DMS153 treated with DMSO at 0.1 percent for 48 hours (cell line): ENCODE results near the gene LTBP1.
A peak's percentile ranks its signal among the peaks of the same experiment; 100 is the strongest.
"Not testable (repeated sequence)": the region's sequence is repeated elsewhere in the genome, so short reads cannot be mapped to it uniquely, and the experiment has no call there.

Experiments used
- DNase-seq: peaks from one replicate; lab custom pipeline; 2025; ENCODE audit not compliant: unreplicated experiment; lab: John Stamatoyannopoulos, UW

LTBP1 gene, protein sequence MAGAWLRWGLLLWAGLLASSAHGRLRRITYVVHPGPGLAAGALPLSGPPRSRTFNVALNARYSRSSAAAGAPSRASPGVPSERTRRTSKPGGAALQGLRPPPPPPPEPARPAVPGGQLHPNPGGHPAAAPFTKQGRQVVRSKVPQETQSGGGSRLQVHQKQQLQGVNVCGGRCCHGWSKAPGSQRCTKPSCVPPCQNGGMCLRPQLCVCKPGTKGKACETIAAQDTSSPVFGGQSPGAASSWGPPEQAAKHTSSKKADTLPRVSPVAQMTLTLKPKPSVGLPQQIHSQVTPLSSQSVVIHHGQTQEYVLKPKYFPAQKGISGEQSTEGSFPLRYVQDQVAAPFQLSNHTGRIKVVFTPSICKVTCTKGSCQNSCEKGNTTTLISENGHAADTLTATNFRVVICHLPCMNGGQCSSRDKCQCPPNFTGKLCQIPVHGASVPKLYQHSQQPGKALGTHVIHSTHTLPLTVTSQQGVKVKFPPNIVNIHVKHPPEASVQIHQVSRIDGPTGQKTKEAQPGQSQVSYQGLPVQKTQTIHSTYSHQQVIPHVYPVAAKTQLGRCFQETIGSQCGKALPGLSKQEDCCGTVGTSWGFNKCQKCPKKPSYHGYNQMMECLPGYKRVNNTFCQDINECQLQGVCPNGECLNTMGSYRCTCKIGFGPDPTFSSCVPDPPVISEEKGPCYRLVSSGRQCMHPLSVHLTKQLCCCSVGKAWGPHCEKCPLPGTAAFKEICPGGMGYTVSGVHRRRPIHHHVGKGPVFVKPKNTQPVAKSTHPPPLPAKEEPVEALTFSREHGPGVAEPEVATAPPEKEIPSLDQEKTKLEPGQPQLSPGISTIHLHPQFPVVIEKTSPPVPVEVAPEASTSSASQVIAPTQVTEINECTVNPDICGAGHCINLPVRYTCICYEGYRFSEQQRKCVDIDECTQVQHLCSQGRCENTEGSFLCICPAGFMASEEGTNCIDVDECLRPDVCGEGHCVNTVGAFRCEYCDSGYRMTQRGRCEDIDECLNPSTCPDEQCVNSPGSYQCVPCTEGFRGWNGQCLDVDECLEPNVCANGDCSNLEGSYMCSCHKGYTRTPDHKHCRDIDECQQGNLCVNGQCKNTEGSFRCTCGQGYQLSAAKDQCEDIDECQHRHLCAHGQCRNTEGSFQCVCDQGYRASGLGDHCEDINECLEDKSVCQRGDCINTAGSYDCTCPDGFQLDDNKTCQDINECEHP (N-terminal part only)

DNA sequence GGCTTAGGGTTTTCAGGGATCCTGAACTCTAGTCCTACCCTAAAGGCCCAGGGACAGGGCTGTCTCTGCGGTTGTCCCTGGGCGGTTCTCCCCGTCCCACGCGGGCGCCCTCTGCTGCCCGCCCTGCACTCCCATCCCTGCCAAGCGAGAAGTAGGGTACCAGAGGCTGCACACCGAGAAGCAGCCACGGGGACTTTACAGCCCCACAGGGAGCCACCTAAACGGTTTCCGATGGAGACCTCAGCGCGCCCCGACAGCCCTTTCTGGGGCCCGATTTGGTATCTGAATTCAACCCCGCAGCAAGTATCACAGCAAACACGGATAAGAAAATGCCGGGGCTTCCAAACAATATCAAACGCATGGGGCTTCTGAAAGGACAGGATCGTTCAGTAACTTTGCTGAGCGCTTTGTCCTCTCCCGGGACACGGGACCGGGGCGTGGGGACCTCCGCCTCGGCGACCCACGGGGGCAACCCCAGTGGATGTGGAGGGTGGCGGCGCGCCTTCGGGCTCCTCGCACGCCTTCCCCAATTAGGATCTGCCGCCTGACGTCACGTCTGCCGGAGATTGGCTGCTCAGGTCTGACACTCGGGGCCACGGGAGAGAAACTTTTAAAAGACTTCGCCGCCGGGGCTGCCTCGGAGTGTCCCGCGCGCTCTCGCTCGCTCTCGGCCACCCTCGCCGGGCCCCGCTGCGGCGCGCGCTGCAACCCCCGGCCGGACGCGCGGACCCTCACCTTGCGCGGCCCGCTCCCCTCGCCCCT, at the start of gene LTBP1:
TSS of gene LTBP1 (plus strand) at position 640 of the 762 bp plus-strand sequence. CDS start 372 bp downstream, outside the sequence.
- peak; percentile 4 for DNase-seq

DNA sequence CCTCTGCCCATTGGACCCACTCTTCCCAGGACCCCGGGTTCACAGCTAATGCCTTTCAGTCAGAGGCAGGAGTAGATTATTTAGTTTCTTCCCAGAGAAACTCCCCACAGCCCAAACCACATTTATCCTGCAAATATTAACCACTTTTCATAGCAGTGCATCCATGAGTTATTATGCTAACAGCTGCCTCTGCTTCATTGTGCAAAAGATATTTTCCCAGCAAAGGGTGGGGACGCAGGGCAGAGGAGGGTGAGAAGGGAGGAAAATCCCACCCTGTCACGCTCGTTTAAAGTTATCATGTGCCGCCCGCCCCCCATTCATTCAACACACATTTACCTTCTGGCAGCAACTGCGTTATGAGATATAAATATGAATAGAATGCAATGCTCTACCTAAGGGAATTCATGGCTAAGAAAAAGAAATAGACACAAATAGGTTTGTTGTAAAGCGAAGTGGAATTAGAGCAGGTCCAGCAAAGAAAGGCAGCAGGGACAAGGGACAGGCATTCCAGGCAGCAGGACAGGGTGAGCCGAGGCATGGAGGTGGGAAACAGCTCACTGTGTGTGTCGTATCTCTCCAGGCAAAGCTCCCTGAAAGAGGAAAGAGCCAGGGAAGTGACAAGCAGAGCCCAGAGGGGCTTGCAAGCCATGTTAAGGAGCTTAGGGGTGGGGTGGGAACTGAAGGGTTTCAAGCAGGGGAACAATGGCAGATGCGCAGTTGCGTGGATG, 46.3 kb upstream of the LTBP1 start:
- no peak for DNase-seq

DNA sequence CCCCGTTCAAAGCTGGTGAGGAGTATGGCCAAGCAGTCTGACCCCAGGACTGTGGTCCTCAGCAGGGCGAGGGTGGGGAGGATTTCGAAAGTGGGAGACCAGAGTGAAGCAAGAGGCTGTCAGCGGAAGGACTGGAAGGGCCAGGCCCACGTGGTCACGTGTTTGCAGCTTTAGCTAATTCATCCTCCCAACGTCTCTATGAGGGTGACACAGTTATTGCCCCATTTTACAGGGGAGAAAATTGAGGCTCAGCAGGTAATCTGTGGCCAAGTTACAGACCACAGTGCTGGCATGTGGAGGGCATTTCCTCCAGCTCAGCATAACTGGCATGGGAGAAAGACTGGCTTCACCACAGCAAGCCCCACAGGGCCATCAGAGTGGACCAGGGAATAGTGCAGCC, 45.4 kb upstream of the LTBP1 start:
- no peak for DNase-seq

DNA sequence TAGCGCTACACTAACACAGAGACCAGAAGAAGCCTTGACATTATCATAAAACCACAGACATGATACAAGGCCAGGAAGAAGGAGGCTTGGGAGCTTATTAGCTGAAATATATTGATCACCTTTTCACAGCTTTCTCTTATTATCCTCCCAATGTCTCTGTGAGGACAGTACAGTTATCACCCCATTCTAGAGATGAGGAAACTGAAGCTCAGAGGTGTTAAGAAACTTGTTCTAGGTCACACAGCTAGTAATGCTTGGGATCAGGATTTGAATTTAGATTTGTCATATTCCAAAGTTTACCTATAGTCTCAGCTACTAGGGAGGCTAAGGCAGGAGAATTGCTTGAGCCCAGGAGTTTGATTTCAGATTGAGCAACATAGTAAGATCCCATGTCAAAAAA, 44.6 kb upstream of the LTBP1 start:
- no peak for DNase-seq

DNA sequence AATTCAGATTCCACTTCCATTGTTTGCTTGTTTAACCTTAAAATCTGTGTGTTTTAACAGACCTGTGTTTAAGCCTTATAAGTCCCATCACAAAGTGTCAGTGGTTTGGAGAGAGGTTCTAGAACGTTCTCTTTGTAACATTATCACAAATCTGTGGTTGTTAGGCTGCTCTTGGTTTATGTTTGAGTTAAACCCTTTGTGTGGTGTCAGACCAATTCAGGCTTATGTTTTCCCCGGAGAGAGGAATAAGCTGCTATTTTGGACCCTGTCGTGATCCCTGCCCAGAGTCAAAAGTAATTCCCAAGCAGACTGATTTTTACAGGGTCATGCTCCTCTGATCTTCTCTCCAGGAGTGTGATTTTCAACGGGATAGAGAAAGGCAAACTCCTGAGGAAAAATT, 43.8 kb upstream of the LTBP1 start:
- DNase-seq = no peak

DNA sequence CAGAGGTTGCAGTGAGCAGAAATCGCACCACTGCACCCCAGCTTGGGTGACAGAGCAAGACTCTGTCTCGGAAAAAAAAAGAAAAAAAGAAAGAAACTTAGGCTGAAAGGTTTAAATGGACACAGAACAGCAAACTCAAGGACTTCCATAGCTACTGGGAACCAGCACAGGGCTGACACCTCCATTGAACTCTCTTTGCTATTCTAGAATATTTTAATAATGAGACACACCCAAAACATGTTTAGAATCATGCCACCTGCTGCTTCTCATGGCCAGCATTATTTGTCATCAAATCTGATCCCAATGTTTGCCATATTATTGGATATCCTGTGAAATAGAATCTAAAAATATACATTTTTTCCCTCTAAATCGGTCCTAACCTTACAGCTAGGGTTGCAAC, 42.7 kb upstream of the LTBP1 start:
- no peak for DNase-seq

DNA sequence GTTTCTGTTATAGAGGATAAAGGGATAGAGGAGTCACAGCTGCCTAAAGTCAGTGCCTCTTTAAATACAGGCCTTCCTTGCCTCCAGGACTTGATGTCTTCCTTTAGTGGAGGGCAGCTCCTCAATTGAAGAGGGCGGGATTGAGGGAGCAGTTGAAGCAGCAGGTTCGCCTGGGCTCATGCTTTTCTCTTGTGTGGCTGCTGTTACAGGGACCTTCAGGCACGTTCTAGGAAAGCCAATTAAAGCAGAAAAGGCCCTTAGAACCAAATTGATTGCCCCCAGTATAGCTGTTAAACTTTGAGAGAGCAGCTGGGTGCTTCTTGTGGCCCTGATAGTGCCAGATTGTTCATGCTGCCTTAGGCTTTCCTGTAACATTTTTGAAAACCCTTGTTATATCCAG, 42.0 kb upstream of the LTBP1 start:
- DNase-seq = no peak

DNA sequence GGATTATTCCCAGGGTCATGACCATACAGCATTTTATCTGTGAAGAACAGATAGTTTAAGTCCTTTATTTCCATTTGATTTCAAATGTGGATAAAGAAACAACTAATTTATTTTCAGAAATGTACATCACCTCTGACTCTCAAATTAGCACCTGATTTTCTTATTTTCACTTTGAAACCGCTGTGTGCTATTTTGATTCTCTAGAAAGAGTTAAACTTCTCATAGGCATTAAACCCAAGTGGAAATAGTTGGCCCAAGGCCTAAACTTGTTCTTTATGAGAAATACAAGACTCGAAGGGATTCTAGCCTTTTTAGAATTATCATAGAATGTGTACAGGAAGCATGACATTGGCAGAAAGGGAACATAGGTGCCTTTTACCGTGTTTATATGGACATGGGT, 41.5 kb upstream of the LTBP1 start:
- no peak for DNase-seq

DNA sequence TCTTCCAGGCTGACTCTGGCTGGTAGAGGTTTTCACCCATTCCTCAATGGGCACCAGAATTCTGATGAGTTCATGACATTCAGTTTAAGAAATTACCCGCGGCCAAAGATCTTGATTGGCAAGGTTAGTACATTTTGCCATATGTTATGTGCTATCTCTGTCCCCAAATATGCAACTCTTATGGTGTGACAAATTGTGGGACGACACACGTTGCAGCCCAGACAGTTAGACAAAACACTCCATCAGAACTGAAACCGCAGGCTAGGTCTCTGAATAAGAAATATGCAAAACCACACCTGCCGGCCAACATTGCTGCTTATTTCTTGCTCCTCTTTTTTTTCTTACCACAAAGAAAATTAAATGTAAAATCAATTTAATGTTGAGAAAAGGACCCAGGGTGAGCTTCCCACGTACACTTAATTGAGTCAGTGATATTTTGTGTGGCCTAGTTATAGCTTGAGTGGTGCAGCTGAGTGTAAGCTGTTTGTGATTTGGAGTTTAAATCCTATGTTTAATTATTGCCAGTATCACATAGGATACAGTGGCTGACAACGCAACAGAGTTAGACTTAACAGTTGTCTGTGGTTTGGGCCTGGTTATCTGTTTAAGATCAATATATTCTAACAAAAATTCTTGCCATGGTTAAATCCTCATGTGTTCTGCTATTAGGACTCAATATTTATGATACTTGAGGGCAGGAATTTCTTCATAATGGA, 35.7 kb upstream of the LTBP1 start:
- no peak for DNase-seq

DNA sequence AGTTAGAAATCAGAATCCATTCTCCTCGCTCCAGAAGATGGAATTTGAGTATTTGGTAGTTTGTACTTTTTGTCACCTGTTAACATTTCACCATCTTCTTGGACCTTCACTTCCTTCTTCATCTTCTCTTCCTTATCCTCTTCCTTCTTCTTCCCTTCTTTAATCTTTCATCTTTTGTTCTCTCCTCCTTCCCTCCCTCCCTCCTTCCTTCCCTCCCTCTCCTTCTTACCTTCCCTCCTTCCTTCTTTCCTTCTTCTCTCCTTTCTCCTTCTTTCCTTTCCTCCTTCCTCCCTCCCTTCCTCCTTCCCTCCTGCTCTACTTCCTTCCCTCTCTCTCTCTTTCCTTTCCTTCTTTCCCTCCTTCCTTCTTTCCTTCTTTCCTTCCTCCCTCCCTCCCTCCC, 31.1 kb upstream of the LTBP1 start:
- no peak for DNase-seq

DNA sequence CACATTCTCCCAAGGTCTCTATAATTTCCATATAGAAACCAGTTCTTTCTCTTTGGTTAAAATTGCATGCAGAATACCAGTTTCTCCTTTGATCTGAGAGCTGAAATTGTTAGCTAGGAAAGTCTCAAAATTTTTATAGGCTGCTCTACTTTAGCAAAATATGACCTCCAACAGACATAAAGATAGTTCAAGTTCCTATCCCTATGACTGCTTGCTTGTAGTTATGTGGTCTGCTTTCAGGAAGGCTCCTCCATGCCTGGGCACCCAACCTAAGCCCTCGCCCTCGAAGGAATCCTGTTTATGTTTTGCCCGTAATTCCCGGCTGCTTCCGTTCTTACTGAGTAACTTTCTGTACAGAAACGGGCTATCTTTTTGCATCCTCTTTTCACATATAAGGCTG, 28.0 kb upstream of the LTBP1 start:
- DNase-seq = no peak

DNA sequence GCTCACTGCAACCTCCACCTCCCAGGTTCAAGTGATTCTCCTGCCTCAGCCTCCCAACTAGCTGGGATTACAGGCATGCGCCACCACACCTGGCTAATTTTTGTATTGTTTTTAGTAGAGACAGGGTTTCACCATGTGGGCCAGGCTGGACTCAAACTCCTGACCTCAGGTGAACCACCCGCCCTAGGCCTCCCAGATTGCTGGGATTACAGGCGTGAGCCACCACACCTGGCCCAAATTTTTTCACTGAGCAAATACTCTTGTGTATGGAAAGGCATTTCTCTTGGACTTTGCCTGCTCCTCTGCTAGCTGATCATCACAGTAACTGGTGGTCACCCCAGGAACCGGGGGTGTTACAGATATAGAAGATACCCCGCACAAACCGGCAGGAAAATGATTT, 26.9 kb upstream of the LTBP1 start:
- not testable (repeated sequence) for DNase-seq

DNA sequence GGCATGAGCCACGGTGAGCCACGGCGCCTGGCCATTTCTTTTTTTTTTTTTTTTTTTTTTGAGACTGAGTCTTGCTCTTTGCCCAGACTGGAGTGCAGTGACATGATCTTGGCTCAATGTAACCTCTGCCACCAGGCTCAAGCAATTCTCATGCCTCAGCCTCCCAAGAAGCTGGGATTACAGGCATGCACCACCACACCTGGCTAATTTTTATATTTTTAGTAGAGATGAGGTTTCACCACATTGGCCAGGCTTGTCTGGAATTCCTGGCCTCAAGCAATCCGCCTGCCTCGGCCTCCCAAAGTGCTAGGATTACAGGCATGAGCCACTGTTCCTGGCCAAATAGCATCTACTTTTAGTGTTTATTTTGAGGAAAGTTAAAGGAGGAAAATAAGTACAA, 25.3 kb upstream of the LTBP1 start:
- not testable (repeated sequence) for DNase-seq

DNA sequence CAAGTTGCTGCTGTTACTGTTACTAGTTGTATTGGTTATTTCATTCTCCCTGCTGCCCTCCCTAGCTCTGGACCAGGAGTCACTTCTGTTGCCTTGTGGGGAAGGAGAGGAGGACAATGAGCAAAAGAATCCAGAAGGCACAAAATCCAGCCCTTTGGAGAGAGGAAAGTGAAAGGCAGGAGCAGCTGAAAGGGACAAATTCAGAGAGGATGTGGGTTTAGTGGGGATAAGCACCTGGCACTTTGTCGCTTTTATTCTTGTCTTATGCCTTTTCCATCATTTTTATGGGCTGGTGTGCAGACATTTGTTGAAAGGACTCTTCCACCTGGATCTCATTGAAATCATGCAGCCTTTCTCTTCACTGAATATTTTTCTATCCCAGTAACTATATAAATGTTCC, 24.3 kb upstream of the LTBP1 start:
- DNase-seq = no peak

DNA sequence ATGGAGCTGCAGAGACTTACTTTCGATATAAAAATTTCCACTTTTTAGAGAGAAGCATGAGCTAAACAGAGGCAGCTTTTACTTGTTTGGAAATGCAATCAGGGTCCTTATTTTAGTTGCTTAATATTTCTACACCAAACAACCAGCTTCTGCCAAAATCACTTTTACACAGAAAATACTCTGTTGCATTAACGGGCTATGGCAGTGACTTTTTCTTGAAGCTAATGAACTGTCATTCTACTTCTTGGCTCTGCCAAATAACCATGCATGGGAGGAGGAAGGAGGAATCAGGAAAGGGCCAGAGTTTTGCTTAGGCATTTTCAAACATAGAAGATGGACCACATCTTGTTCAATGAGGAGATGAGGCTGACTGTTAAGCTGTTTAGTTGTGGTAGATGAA, 23.6 kb upstream of the LTBP1 start:
- DNase-seq = no peak

DNA sequence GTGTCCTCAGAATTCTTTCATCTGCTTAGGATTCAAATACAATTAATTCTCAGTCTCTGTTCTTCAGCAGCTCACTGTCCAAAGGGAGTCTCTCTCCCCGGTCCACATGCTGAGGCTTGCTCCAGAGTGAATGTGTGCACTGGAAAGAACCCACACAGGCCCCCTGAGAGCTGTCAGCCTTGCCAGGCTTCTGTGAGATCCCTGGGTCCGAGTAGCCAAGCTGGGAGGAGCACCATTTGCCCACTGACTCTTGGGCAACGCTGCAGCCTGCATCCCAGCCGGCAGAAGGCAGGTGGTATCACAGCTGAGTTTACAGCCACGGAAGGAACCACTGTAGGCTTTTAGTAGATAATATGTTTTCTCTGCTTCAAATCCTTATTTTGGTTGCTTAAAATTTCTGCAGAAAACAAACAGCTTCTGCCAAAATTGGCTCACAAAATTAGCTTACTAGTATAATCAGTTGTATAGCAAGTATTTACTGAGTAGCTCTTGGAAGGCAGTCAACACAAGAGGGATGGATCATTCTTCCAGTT, 21.4 kb upstream of the LTBP1 start:
- DNase-seq = no peak

DNA sequence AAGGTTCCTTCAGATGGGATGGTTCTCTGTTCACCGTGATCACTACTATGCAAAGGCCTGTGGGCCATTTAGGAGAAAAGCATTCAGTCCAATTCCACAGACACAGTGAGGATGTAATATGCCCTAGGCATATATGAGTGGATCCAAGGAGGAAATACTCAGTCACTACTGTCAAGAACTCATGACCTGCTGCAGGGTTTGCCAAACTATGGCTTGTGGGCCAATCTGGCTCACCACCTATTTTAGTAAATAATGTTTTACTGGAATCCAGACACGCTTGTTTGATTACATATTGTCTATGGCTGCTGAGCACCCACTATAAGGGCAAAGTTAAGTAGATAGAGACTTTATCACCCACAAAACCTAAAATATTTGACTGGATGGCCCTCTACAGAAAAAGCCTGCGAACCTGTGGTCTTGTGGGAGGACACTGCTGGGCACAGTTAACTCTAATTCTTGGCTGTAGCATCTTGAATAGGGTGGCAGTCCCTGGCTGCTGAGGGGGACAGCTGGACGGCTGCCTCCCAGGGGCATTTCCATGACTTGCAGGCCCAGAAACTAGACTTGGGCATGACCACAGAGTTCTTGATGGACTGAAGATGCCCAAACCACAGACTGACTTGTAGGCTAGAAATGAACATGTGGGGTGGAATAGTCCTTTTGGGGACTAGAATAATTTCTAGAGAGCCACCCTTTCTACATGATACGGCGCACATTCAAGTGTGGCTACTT, 20.6 kb upstream of the LTBP1 start:
- no peak for DNase-seq

DNA sequence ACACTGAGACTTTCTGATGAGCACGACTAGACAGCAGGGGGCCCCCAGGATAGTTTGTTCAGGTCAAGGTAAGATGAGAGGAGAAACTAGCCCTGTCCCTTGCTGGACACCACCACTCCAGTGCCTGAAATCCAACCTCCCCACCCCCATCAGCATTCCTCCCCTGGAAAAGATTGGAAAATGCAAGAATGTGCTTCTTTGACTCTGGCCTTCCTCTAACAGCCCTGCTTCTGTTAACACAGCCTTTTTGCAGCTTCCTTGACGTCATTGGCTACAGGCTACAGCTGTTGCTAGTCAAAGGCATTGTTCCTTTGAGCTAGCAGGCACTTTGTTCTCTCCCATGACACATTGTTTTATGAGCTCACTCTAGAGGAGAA, 20.1 kb upstream of the LTBP1 start:
- no peak for DNase-seq

DNA sequence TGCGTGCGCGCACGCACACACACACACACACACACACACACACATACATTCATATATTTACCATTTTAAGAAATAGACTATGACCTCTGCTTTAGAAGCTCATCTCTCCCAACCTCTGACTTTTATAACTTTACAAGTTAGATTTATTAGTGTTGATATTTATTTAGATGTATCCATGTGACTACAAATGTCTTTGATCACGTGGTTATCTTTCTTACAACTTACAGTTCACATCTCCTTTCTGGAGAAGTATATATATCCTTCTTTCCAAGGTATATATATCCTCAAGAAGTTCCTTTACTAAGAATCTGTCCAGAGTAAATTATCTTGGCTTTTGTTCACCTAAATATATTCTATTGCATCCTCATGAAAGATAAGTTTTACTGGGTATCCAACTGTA, 16.3 kb upstream of the LTBP1 start:
- DNase-seq = no peak
